H54 (cell line): ENCODE results near the gene NMRK1.

Experiments
- DNase-seq: peaks from one replicate; pipeline ENCODE4 v3.0.0; 2011; ENCODE audit warnings: low spot score, mixed read lengths; ENCODE audit not compliant: insufficient read length
- FAIRE-seq: peaks from 3 replicates; lab custom pipeline; 2011; peaks lifted over from hg19 to GRCh38; lab: Jason Lieb, UNC
- POLR2A ChIP-seq: IDR thresholded peaks from 2 replicates; pipeline ENCODE4 v1.6.1; 2011; ENCODE audit warnings: low read depth, mild to moderate bottlenecking, low read length

Gene NMRK1

DNA sequence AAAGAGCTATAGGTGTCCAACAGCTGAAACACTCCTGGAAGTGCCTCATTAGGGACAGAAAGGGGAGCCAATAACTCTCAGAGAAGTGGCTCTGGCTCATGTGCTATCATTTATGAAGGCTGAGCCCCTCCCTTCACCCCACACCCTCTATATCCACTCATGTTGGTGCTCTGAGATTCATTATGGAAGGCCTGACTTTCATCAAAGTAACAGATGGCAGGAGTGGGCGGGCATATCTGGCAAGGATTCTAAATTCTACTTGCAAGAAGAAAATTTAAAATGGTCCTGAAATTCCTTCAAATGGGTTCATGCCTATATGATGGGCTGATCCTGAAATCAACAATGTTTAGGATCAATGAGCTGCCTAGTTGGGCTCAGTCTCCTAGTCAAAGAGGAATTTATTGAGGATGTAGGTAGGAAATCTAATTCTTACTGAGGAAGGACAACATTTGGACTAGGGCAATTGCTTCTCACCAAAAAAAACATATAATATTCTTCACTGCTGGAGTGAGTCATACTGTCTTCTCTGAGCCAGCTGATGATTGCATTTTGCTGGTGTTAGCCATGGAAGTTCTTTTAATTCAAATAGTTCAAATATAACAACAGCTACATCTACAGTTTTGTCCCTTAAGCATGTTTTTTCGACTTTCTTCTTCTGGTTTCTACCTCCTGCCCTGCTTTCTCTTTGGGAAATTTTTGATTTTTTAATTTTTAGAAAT is 23.5 kb downstream of the NMRK1 start:
- FAIRE-seq, result peak; percentile 91
- DNase-seq, result no peak
- TF ChIP-seq POLR2A, result no peak

DNA sequence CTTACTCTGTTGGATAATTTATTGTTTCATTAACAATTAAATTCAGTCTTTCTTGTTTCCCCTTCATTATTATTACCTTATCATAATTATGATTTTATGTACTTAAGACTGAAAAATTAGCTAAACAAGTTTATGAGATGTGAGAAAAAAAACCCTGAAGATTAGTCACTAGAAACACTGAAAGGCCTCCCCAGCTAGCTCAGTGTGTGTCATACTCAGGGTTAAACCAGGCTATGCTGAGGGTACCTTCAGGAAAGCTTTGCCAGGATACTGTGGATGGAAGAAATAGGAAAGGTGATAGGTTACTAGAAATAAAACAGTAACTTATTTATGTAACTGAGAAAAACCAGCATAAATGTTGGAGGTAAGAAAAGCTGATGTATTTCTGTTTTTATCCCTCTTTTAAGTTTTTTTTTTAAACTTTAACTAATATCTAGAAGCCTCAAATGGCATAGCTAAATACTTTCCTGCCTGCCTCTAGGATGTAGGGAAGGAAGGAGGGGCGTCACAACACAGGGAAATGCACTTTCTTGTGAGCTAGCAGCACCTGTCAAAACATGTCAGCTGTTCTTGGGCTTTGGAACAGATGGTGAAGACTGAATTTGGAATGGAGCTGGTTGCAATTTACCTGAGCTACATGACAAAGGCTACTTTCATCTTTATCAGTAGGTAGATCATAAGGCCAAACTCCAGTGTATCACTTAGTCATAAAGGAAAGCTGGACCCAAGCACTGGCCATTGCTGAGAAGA is 24.2 kb downstream of the NMRK1 start:
- no peak for TF ChIP-seq POLR2A
- DNase-seq (peak; percentile 27), FAIRE-seq (peak; percentile 94)

DNA sequence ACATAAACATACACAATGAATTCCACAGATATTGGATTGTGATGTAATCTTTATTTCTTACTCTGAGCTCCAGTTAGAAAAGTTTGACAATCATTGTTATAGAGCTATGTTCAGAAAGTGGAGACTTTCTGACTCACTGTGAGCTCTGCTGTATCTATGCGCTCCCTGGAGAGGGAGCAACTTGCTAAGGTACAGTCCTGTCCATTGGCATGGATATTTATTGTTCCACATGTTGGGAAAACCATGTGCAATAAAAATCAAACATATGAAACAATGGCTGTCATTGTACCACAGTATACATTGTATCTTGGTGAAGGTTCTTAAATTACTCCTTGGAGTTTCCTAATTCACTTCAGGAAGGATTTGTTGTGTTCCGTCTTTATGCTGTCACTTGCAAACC is 26.8 kb downstream of the NMRK1 start:
- no peak for TF ChIP-seq POLR2A
- peak; percentile 70 for FAIRE-seq
- no peak for DNase-seq

DNA sequence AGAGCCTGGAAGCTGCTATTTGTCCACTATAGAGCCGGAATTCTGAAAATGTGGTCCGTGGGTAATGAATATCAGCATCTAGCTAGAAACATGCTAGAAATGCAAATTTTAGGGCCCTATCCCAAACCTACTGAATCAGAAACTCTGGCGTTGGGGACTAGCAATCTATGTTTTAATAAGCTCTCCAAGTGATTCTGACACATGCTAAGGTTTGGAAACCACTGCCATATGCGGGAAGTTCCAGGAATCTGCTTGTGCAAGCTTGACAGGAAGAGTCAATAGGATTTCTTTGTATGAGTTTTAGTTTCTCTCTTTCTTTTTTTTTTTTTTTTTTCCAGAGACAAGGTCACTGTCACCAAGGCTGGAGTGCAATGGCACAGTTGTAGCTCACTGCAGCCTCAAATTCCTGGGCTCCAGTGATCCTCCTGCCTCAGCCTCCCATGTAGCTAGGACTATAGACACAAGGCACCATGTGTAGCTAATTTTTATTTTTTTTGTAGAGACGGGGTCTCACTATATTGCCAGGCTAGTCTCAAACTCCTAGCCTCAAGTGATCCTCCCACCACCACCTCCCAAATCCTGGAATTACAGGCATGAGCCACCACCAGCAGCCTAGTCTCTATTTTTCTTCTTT is 33.5 kb downstream of the NMRK1 start:
- FAIRE-seq, result no peak
- no peak for DNase-seq
- no peak for TF ChIP-seq POLR2A

DNA sequence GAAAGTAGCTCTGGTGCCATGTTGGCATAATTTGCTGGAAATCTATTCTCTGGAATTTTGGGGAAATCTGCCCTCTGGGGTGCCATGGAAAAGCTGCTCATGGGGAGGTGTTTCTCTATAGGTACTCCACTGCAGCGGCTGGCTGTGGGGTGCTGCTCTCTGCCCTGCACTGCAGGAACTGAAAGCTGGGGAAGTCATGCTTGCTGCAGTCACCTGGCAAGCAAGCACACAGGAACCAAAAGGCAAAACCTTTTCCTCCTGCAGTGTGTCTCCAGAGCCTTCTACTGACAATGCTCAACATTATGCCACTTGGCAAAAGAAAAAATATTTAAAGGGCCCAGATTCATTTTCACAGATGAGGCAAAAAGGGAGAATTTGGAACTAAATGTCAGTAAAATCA is 34.1 kb downstream of the NMRK1 start:
- no peak for DNase-seq
- TF ChIP-seq POLR2A, result no peak
- FAIRE-seq, result no peak

DNA sequence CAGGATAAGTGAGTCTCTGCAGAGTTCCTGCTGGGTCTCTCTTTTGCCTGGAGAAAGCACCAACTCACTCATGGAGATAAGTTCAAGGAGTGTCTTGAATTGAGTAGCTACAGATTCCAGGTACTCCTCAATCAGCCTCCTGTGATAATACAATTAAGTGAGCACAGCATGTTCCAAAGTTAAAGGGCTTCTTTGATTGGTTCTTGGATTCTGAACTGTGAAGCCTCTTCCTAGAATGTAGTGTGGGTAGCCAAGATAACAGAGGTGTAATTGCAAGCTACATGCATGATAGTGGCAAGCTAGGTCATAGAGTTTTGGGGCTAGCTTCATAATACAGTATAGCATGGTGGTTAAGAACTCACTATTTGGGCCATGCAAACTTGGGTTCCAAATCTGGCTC is 36.7 kb downstream of the NMRK1 start:
- no peak for FAIRE-seq
- DNase-seq, result no peak
- TF ChIP-seq POLR2A, result no peak

DNA sequence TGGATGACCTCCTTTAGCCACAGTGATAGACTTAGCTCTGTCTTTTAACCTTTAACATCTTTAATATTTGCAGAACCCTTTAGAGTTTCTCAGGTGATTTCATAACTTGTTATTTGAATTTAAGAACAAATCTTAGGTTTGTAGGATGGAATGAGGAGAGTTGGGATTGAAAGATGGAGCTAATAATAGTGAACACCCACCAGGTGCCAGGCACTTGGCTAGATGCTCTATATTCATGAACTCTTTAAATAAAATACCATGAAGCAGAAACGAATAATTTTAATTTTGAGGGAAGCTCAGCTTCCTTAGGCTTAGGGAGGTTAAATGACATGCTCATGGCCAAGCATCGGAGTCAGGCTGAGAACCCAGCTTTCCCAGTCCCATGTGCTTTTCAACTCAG is 40.4 kb downstream of the NMRK1 start:
- FAIRE-seq, result no peak
- DNase-seq, result no peak
- TF ChIP-seq POLR2A, result no peak

DNA sequence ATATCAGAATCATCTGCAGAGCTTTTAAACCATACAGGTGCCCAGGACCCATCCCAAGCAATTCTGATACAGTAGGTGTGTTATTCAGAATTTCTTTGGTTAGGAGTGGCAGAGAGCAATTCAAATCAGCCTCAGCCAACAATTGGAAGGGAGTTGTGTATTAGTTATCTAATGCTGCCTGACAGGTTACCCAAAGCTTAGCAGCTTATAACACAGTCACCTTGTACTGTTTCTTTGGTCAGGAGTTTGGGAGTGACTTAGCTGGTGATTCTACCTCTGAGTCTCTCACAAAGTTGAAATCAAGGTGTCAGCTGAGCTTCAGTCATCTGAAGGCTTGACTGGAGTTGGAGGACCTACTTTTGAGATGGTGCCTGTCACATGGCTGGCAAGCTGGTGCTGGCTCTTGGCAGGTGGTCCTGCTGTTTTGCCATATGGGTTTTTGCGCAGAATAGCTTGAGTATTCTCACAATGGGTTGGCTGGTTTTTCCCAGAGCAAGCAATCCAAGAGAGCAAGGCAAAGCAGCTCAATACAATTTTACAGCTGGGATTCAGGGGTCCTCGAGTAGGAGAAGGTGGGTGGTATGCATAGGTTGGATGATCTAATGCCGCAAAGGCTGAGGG is 41.1 kb downstream of the NMRK1 start:
- FAIRE-seq, result no peak
- DNase-seq, result no peak
- no peak for TF ChIP-seq POLR2A

DNA sequence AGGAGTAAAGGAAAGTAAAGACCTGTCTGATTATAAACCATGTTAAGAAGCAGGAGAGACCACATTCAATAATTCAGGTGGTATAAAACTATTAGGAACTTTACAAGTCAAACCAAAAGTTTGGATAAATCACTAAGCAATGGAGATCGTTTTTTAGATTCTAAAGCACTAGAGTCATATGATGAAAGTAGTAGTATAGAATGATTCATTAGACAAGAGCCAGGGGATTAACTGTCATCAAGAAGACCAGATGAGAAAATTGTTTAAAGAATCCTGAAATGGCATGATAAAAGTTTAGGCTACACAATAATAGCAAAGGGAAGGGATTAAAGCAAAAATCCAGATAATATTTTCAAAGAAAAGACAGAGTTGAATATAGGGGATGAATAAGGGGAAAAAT is 46.9 kb downstream of the NMRK1 start:
- FAIRE-seq, result no peak
- no peak for TF ChIP-seq POLR2A
- no peak for DNase-seq

DNA sequence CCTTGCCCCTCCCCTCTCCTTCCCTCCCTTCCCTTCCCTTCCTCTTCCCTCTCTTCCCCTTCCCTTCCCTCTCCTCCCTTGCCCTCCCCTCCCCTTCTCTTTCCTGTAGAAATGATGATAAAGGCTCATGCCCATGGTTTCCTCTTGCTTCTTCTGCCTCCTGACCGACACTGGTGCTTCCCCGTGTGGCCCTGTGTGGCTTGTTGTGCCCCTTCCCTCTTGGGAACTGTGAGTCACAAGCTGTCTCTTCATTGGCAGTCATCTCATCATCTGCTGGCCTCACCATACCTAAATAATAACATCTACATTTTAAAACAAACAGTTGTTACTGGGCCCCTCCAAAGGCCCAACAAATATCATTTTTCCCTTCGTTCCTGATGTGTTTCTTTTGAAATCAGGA is 48.2 kb downstream of the NMRK1 start:
- FAIRE-seq (no peak), DNase-seq (no peak)
- no peak for TF ChIP-seq POLR2A

DNA sequence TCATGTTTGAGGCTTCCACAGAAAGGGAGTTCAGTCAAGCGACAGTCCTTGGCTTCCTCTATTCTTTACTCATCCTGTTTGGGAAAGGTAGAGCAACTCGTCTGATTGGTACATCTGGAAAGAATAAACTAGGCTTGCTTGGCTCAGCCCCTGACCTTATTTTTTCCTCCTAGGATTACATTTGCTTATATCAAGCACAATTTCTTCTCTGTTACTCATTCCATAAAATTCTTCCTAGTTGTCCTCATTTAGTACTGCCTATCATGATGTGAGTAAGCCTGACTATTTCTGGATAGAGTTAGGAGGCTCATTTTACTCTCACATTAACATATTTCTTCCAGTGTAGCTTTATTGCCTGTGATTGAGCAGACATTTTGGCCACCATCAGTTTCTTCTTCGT is 48.9 kb downstream of the NMRK1 start:
- TF ChIP-seq POLR2A, result no peak
- DNase-seq (no peak), FAIRE-seq (no peak)

DNA sequence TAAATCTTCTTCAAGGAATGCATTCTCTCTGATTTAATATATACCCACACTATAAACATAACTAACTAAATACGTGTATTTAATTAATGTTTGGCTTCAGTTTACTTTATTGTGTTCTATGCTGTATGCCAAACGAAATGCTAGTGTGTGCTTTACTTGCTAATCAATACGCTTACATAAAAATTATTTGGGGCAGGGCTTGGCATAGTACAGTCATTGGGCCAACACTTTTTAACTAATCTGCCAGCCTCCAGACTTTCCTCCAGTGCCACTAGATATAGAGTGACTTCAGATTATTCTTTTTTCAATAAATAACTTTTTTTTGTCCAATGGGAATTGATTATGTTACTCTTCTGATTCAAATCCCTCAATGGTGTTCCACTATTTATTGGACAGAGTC is 51.2 kb downstream of the NMRK1 start:
- DNase-seq (no peak), FAIRE-seq (no peak)
- TF ChIP-seq POLR2A, result no peak

DNA sequence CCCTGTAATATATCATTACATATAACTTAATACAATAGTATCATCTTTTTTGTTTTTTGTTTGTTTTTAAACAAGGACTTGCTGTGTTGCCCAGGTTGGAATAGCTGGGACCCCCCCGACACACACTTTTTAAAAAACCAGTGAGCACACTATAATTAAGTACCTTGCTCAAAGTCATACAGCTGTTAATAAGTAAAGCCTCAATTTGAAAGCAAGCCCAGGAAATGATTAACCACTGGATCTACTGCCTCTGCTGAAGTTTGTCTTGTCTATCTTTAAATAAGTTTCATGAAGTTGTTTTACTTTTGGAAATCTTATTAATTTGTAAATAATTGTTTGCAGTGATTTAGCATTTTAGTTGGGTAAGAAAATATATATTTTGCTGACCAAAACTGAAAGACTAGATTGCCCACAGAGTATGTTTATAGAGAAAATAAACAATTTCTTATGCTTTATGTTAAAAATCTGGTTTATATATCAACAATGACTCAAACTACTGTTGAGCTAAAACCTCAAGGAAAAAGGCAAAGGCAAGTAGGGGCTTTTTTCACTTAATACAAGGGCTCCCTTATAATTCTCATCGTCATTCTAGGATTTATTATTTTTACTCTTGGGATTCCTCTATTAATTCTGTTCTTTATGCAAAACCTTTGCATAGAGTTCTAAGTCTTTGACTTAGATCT is 54.0 kb downstream of the NMRK1 start:
- no peak for TF ChIP-seq POLR2A
- DNase-seq (no peak), FAIRE-seq (no peak)
